ENCODE data around the gene PNMA1. TPM values are rescaled to one million over a fixed set of nuclear protein-coding genes. Genes with fewer than 3 reads are reported as not detected.

The PNMA1 gene
- total RNA-seq, 1 donor from 2014 or later = 72.0 TPM

- no peaks in the 10 kb centered on the region for H3K9me3 Mint-ChIP-seq (ENCODE audit: low read depth)
- no peak for DNase-seq (ENCODE audit: low spot score)
- TF ChIP-seq CTCF (IDR thresholded peaks at IDR 0.05) = no peak
- H3K4me3 Mint-ChIP-seq (ENCODE audit: unreplicated experiment) = no peak overlapping the region
- no peaks in the 10 kb centered on the region for H3K27me3 Mint-ChIP-seq (ENCODE audit: low read depth)
- H3K27ac Mint-ChIP-seq (ENCODE audit: unreplicated experiment) = peak overlapping the region; percentile 65
- peaks cover 11% of the 10 kb centered on the region for H3K36me3 Mint-ChIP-seq (ENCODE audit: low read depth)
- H3K4me1 Mint-ChIP-seq (ENCODE audit: low read depth) = peaks cover 40% of the 10 kb centered on the region
These were observed 1.5 kb upstream of the PNMA1 start for GRCh38 chr14:73715707-73716106.

- peak overlapping the region; percentile 62 for H3K4me3 Mint-ChIP-seq (ENCODE audit: unreplicated experiment)
- H3K9me3 Mint-ChIP-seq (ENCODE audit: low read depth) = no peaks in the 10 kb centered on the region
- no peaks in the 10 kb centered on the region for H3K27me3 Mint-ChIP-seq (ENCODE audit: low read depth)
- no peak for TF ChIP-seq CTCF (IDR thresholded peaks at IDR 0.05)
- peaks cover 13% of the 10 kb centered on the region for H3K36me3 Mint-ChIP-seq (ENCODE audit: low read depth)
- H3K27ac Mint-ChIP-seq (ENCODE audit: unreplicated experiment) = peak overlapping the region; percentile 90
- H3K4me1 Mint-ChIP-seq (ENCODE audit: low read depth) = peaks cover 48% of the 10 kb centered on the region
- DNase-seq (ENCODE audit: low spot score) = no peak
These were observed 485 bp upstream of the PNMA1 start for GRCh38 chr14:73714656-73715081.

GRCh38 chr14:73713206-73713802 lies 880 bp downstream of the PNMA1 start:
- Mint-ChIP-seq H3K27me3 (ENCODE audit: low read depth) (no peaks in the 10 kb centered on the region), H3K36me3 (ENCODE audit: low read depth) (peaks cover 9% of the 10 kb centered on the region), H3K4me1 (ENCODE audit: low read depth) (peaks cover 43% of the 10 kb centered on the region), H3K9me3 (ENCODE audit: low read depth) (no peaks in the 10 kb centered on the region), H3K4me3 (ENCODE audit: unreplicated experiment) (peak overlapping the region; percentile 94), H3K27ac (ENCODE audit: unreplicated experiment) (peak overlapping the region; percentile 98)
- TF ChIP-seq CTCF (IDR thresholded peaks at IDR 0.05) = no peak
- DNase-seq (ENCODE audit: low spot score) = no peak

- Mint-ChIP-seq H3K36me3 (ENCODE audit: low read depth) (peaks cover 8% of the 10 kb centered on the region), H3K4me3 (ENCODE audit: unreplicated experiment) (peak overlapping the region; percentile 94), H3K9me3 (ENCODE audit: low read depth) (no peaks in the 10 kb centered on the region), H3K27me3 (ENCODE audit: low read depth) (no peaks in the 10 kb centered on the region), H3K27ac (ENCODE audit: unreplicated experiment) (peak overlapping the region; percentile 98), H3K4me1 (ENCODE audit: low read depth) (peaks cover 36% of the 10 kb centered on the region)
- TF ChIP-seq CTCF (IDR thresholded peaks at IDR 0.05) = no peak
- DNase-seq (ENCODE audit: low spot score) = no peak
These were observed 1.5 kb downstream of the PNMA1 start for GRCh38 chr14:73712540-73713180.

GRCh38 chr14:73712071-73712506 lies 2.1 kb downstream of the PNMA1 start:
- no peaks in the 10 kb centered on the region for H3K27me3 Mint-ChIP-seq (ENCODE audit: low read depth)
- TF ChIP-seq CTCF (IDR thresholded peaks at IDR 0.05) = no peak
- DNase-seq (ENCODE audit: low spot score) = no peak
- H3K27ac Mint-ChIP-seq (ENCODE audit: unreplicated experiment) = peak overlapping the region; percentile 98
- no peaks in the 10 kb centered on the region for H3K9me3 Mint-ChIP-seq (ENCODE audit: low read depth)
- H3K4me1 Mint-ChIP-seq (ENCODE audit: low read depth) = peaks cover 31% of the 10 kb centered on the region
- H3K36me3 Mint-ChIP-seq (ENCODE audit: low read depth) = peaks cover 8% of the 10 kb centered on the region
- H3K4me3 Mint-ChIP-seq (ENCODE audit: unreplicated experiment) = peak overlapping the region; percentile 94

Measured in chondrocyte (in vitro differentiated cells).